Endothelial cell of umbilical vein (primary cell): ENCODE measurements around the gene LHFPL2. TPM values are rescaled to one million over a fixed set of nuclear protein-coding genes. Genes with fewer than 3 reads are reported as not detected.

Experiments
- BruUV-seq: library from RNA; stranded (reverse); fragments of 400-500 nt; replicated peaks from 2 replicates; lab custom pipeline; 2021; lab: Mats Ljungman, UMichigan
- CTCF ChIA-PET: fragments of 300-600, 350-600 bp; sonication (Branson Sonifier 250); formaldehyde crosslinking; loops from one replicate; lab custom pipeline; 2021; ENCODE audit warnings: antibody characterized with exemption, inconsistent platforms; lab: Charles Lee
- POLR2A ChIA-PET: fragments of 300-600, 350-600 bp; sonication (Branson Sonifier 250); formaldehyde crosslinking; loops from one replicate; lab custom pipeline; 2021; ENCODE audit warnings: antibody characterized with exemption, inconsistent platforms; lab: Charles Lee
- DNase-seq: peaks from one replicate; pipeline ENCODE4 v3.0.0-alpha.2; 2011; ENCODE audit warnings: low read depth, low spot score
- FAIRE-seq: peaks from 2 replicates; lab custom pipeline; 2011; peaks lifted over from hg19 to GRCh38; lab: Jason Lieb, UNC
- H2AFZ ChIP-seq: 2 replicates; pipeline ENCODE4 v1.6.0; 2012; ENCODE audit warnings: low read depth, low read length, control low read depth, inconsistent platforms
- H3K27ac ChIP-seq: 2 replicates; pipeline ENCODE4 v1.5.1; 2011; ENCODE audit warnings: low read depth, mild to moderate bottlenecking, control low read depth, low read length, moderate library complexity; ENCODE audit not compliant: insufficient read depth
- H3K27me3 ChIP-seq, 2 experiments: 2 replicates each; pipeline versions ENCODE4 v1.6.0 to v1.6.1; 2011; ENCODE audit warnings: low read length in 2 of 2, mixed read lengths in 1 of 2; ENCODE audit not compliant: control insufficient read depth in 2 of 2, insufficient read depth in 2 of 2
- H3K36me3 ChIP-seq, 2 experiments: 2 replicates in 1 of 2; 3 replicates in 1 of 2; pipeline ENCODE4 v1.5.1; 2011; ENCODE audit warnings: low read length in 2 of 2, mild to moderate bottlenecking in 1 of 2, moderate library complexity in 1 of 2; ENCODE audit not compliant: control insufficient read depth in 2 of 2, insufficient read depth in 2 of 2; ENCODE audit errors: extremely low read depth in 1 of 2
- H3K4me1 ChIP-seq: 3 replicates; pipeline ENCODE4 v1.5.1; 2011; ENCODE audit warnings: mild to moderate bottlenecking, low read length; ENCODE audit not compliant: control insufficient read depth, insufficient read depth; ENCODE audit errors: extremely low read depth
- H3K4me2 ChIP-seq: 2 replicates; pipeline ENCODE4 v1.6.1; 2011; ENCODE audit warnings: low read length, control low read depth, mixed read lengths; ENCODE audit not compliant: insufficient read depth
- H3K4me3 ChIP-seq, 3 experiments: fragments of 200-600 bp in 1 of 3; sonication (generic), shearing (Covaris generic) in 1 of 3; replicated peaks in 1 of 3; 2 replicates each; pipeline ENCODE4 v1.5.1; 2011 to 2016; ENCODE audit warnings: control low read depth in 3 of 3, low read length in 3 of 3, mild to moderate bottlenecking in 2 of 3, inconsistent platforms in 1 of 3, low read depth in 1 of 3, moderate library complexity in 1 of 3; ENCODE audit not compliant: insufficient read depth in 1 of 3
- H3K79me2 ChIP-seq: 2 replicates; pipeline ENCODE4 v1.6.0; 2012; ENCODE audit warnings: low read length, inconsistent platforms; ENCODE audit not compliant: control insufficient read depth, insufficient read depth
- H3K9ac ChIP-seq: replicated peaks from 2 replicates; pipeline ENCODE3; 2011; ENCODE audit warnings: low read length, control low read depth; ENCODE audit not compliant: insufficient read depth; ENCODE audit errors: extremely low read depth
- H3K9me1 ChIP-seq: replicated peaks from 3 replicates; pipeline ENCODE4 v1.6.0; 2011; ENCODE audit warnings: mild to moderate bottlenecking, low read length; ENCODE audit not compliant: control insufficient read depth, insufficient read depth; ENCODE audit errors: extremely low read depth
- H3K9me3 ChIP-seq: replicated peaks from 2 replicates; pipeline ENCODE4 v1.5.1; 2012; ENCODE audit warnings: low read length, inconsistent platforms; ENCODE audit not compliant: control insufficient read depth, insufficient read depth
- H4K20me1 ChIP-seq: replicated peaks from 2 replicates; pipeline ENCODE3; 2011; ENCODE audit warnings: mild to moderate bottlenecking, low read length; ENCODE audit not compliant: control insufficient read depth, insufficient read depth; ENCODE audit errors: extremely low read depth
- EZH2 ChIP-seq: IDR thresholded peaks from 2 replicates; pipeline ENCODE4 v1.6.1; 2012; ENCODE audit warnings: borderline replicate concordance, low read depth, mild to moderate bottlenecking, moderate library complexity, low read length, inconsistent platforms; ENCODE audit not compliant: severe bottlenecking
- FOS ChIP-seq: IDR thresholded peaks from 2 replicates; pipeline ENCODE4 v1.6.1; 2011; ENCODE audit warnings: mild to moderate bottlenecking, low read length, moderate library complexity, borderline replicate concordance; ENCODE audit not compliant: insufficient read depth
- JUN ChIP-seq: IDR thresholded peaks from 2 replicates; pipeline ENCODE4 v1.6.1; 2011; ENCODE audit warnings: borderline replicate concordance, low read depth; ENCODE audit not compliant: insufficient read length, insufficient read depth
- MAX ChIP-seq: IDR thresholded peaks from 2 replicates; pipeline ENCODE4 v1.6.1; 2011; ENCODE audit not compliant: insufficient read depth, insufficient read length
- POLR2A ChIP-seq: IDR thresholded peaks from 2 replicates; pipeline ENCODE4 v1.6.1; 2012; ENCODE audit warnings: low read depth, mild to moderate bottlenecking, control low read depth, low read length
- POLR2AphosphoS5 ChIP-seq: IDR thresholded peaks from 2 replicates; pipeline ENCODE4 v1.6.1; 2012; ENCODE audit warnings: low read depth, mild to moderate bottlenecking, control low read depth, low read length, moderate library complexity; ENCODE audit not compliant: insufficient read depth
- dilution Hi-C: fragments of 300-500 bp; cut with MboI; formaldehyde crosslinking; loops from one replicate; pipeline ENCODE4 v1.15.0; 2019; ENCODE audit warnings: low sequenced_read_pairs; ENCODE audit not compliant: extremely low pct_ligation_motif_present
- intact Hi-C: fragments of 100-400 bp; cut with micrococcal nuclease; formaldehyde crosslinking; loops from one replicate; pipeline ENCODE4 v1.10.0; 2022
- polyA plus RNA-seq, 4 experiments: library from polyadenylated mRNA; depleted of rRNA in 3 of 4; stranded (reverse) in 3 of 4; unstranded in 1 of 4; fragments of >200 nt; gene quantifications; 2 replicates each; pipeline versions ENCODE4 v1.2.1 to v1.2.3, GENCODE V29; 2011 to 2012; ENCODE audit warnings: missing spikeins in 1 of 4
- total RNA-seq: library from RNA; stranded (reverse); gene quantifications from 2 replicates; pipeline ENCODE4 v1.2.3, GENCODE V29; 2021
- TF ChIP-seq, protein P1 (sequence below), 2 donors: IDR thresholded peaks; 1 replicate in 1 of 2; 2 replicates in 1 of 2; pipeline ENCODE4 v1.5.1; 2011; ENCODE audit warnings: low read length in 2 of 2, mild to moderate bottlenecking in 2 of 2, moderate library complexity in 2 of 2, control low read depth in 1 of 2, inconsistent platforms in 1 of 2, low read depth in 1 of 2; ENCODE audit not compliant: insufficient read depth in 1 of 2; ENCODE audit errors: extremely low read depth in 1 of 2

LHFPL2 gene
- total and polyA plus RNA-seq, 2 donors (not counting 3 experiments of a cell fraction or from before 2014, with no cell fraction given): 9.6 to 36.3 TPM

DNA sequence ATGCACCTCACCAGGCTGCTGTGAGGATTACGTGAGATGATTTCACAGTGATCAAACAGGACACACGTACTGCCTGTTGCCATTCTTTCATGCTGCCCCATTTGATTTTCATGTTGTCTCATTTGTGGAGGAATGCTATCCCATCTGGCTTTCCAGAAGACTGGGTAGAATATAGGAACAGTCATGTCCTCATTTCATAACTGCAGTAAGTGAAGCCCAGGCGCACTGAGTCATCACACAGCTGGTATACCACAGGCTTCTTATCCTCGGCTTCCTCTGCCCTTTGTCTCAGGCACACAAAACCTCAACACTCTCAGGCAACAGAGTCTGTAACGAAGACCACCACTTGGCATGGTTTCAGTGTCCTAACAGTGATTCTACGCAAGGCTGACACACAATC lies 62.3 kb downstream of the LHFPL2 start:
- BruUV-seq: no TSS peak
- Histone ChIP-seq H3K9me1 (no peaks in the 10 kb centered on the region), H3K4me1 (peaks cover 20% of the 10 kb centered on the region), H3K36me3 (no peaks in the 10 kb centered on the region), H3K4me3 (no peak overlapping the region), H4K20me1 (no peaks in the 10 kb centered on the region), H3K27ac (peak overlapping the region; percentile 42), H3K27me3 (no peaks in the 10 kb centered on the region), H3K9me3 (no peaks in the 10 kb centered on the region), H2AFZ (no peak overlapping the region), H3K9ac (no peak overlapping the region), H3K4me2 (no peak overlapping the region), H3K79me2 (peaks cover 2% of the 10 kb centered on the region)
- FAIRE-seq (peak; percentile 89), DNase-seq (peak; percentile 74)
- ChIA-PET POLR2A (no interaction called here), CTCF (interaction anchor here (0.9 to 1.0 kb wide), 3 partner anchors 11 to 52 kb away, joined by 3 to 4 read pairs (median 3); no protein-coding TSS in a partner anchor)
- TF ChIP-seq MAX (no peak), FOS (peak; percentile 76), JUN (peak; percentile 67)
- intact Hi-C loops: no loop called here
- dilution Hi-C loops: no loop called here

- dilution Hi-C loops (no loop called here), intact Hi-C loops (no loop called here)
- Histone ChIP-seq H3K9me3 (no peaks in the 10 kb centered on the region), H3K9me1 (no peaks in the 10 kb centered on the region), H3K4me1 (no peaks in the 10 kb centered on the region), H3K4me2 (no peak overlapping the region), H4K20me1 (no peaks in the 10 kb centered on the region), H2AFZ (no peak overlapping the region), H3K9ac (no peak overlapping the region), H3K79me2 (peaks cover 3% of the 10 kb centered on the region), H3K27me3 (no peaks in the 10 kb centered on the region), H3K4me3 (no peak overlapping the region), H3K36me3 (no peaks in the 10 kb centered on the region), H3K27ac (no peak overlapping the region)
- ChIA-PET CTCF (interaction anchor here (1.7 kb wide), 1 partner anchor 9 kb away, joined by 6 read pairs; no protein-coding TSS in a partner anchor), POLR2A (no interaction called here)
- DNase-seq (no peak), FAIRE-seq (no peak)
- BruUV-seq: no TSS peak
- TF ChIP-seq JUN (no peak), MAX (no peak), EZH2 (no peak), POLR2AphosphoS5 (no peak), POLR2A (no peak)
- TF ChIP-seq, protein P1, sequence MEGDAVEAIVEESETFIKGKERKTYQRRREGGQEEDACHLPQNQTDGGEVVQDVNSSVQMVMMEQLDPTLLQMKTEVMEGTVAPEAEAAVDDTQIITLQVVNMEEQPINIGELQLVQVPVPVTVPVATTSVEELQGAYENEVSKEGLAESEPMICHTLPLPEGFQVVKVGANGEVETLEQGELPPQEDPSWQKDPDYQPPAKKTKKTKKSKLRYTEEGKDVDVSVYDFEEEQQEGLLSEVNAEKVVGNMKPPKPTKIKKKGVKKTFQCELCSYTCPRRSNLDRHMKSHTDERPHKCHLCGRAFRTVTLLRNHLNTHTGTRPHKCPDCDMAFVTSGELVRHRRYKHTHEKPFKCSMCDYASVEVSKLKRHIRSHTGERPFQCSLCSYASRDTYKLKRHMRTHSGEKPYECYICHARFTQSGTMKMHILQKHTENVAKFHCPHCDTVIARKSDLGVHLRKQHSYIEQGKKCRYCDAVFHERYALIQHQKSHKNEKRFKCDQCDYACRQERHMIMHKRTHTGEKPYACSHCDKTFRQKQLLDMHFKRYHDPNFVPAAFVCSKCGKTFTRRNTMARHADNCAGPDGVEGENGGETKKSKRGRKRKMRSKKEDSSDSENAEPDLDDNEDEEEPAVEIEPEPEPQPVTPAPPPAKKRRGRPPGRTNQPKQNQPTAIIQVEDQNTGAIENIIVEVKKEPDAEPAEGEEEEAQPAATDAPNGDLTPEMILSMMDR (IDR thresholded peaks at IDR 0.05; ENCODE audit: extremely low read depth in 1 of 2, insufficient read depth in 1 of 2, low read depth in 1 of 2, low read length in 2 of 2): no peak
These were observed 70.6 kb downstream of the LHFPL2 start for GRCh38 chr5:78578015-78578414.
